Activated CD4-positive, alpha-beta T cell treated with anti-CD3 and anti-CD28 coated beads, Interleukin-2, amount 10 ng/mL, durations not matched to agents 24 days and 14 days (primary cell): ENCODE data around the gene CXCR1. TPM values are rescaled to one million over a fixed set of nuclear protein-coding genes. Genes with fewer than 3 reads are reported as not detected.
"Not testable (repeated sequence)": the region's sequence is repeated elsewhere in the genome, so short reads cannot be mapped to it uniquely, and the experiment has no call there.

Experiments used
- DNase-seq: peaks from one replicate; pipeline ENCODE4 v3.0.0; 2022
- H3K27ac Mint-ChIP-seq: one replicate; pipeline ENCODE4 v1.8.0; 2022; ENCODE audit warnings: mild to moderate bottlenecking, mixed read lengths
- H3K27me3 Mint-ChIP-seq: one replicate; pipeline ENCODE4 v1.8.0; 2022; ENCODE audit warnings: mixed read lengths
- H3K36me3 Mint-ChIP-seq: one replicate; pipeline ENCODE4 v1.8.0; 2022; ENCODE audit warnings: low read depth, mild to moderate bottlenecking, mixed read lengths
- H3K4me1 Mint-ChIP-seq: one replicate; pipeline ENCODE4 v1.8.0; 2021; ENCODE audit warnings: mixed read lengths
- H3K4me3 Mint-ChIP-seq: one replicate; pipeline ENCODE4 v1.8.0; 2022; ENCODE audit warnings: mild to moderate bottlenecking, moderate library complexity, mixed read lengths
- H3K9me3 Mint-ChIP-seq: one replicate; pipeline ENCODE4 v1.8.0; 2021; ENCODE audit warnings: mixed read lengths
- intact Hi-C: fragments of 100-400 bp; cut with micrococcal nuclease; formaldehyde crosslinking; loops from one replicate; pipeline ENCODE4 v1.15.1; 2023
- total RNA-seq: library from RNA; stranded (reverse); gene quantifications from 2 replicates; pipeline ENCODE4 v1.2.3, GENCODE V29; 2022

The CXCR1 gene
- total RNA-seq, 1 donor from 2014 or later: not detected

DNA sequence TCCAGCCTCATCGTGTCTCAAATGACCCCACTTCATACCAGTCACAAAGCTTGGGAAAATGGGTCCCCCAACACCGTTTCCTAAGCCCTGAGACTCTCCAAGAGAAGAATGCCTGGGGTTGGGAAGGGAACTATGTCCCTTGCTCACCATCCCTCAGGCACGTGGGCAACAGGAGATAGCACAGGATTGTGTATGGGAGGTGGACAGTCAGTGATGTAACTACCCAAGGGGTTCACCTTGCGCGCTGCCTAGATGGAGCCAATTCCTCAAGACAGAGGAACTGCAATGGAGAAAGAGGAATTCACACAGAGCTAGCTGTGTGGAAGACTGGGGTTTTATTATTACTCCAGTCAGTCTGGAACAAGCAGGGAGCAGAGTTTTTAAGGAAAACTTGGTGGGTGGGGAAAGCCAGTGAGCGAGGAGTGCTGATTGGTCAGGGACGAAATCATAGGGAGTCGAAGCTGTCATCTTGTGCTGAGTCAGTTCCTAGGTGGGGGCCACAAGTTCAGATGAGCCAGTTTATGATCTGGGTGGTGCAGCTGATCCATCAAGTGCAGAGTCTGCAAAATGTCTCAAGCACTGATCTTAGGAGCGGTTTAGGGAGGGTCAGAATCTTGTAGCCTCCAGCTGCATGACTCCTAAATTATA, 13.8 kb upstream of the CXCR1 start:
- H3K27ac Mint-ChIP-seq: no peak overlapping the region
- no peak overlapping the region for H3K4me3 Mint-ChIP-seq
- intact Hi-C loops: no loop called here
- DNase-seq: no peak
- H3K4me1 Mint-ChIP-seq: no peaks in the 10 kb centered on the region
- H3K36me3 Mint-ChIP-seq: no peaks in the 10 kb centered on the region
- no peaks in the 10 kb centered on the region for H3K9me3 Mint-ChIP-seq
- H3K27me3 Mint-ChIP-seq: peaks cover 27% of the 10 kb centered on the region

DNA sequence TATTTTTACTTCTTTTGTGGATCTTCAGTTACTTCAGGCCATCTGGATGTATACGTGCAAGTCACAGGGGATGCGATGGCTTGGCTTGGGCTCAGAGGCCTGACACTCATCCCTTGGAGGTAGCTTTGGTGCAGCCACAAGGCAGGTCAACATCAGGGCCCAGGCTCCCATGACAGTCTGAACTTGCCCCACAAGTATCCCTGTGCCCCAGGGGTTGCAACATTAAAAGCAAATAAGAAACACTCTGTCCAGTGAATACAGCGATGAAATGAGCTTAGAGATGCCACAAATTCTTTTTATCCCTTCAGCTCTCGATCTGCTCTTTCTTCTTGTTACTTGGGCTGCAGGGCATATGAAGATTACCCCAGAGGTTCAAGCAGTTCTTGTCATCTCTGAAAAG, 13.0 kb upstream of the CXCR1 start:
- Mint-ChIP-seq H3K4me1 (no peaks in the 10 kb centered on the region), H3K27me3 (peaks cover 24% of the 10 kb centered on the region), H3K27ac (no peak overlapping the region), H3K36me3 (no peaks in the 10 kb centered on the region), H3K9me3 (no peaks in the 10 kb centered on the region), H3K4me3 (no peak overlapping the region)
- intact Hi-C loops: no loop called here
- DNase-seq: no peak

DNA sequence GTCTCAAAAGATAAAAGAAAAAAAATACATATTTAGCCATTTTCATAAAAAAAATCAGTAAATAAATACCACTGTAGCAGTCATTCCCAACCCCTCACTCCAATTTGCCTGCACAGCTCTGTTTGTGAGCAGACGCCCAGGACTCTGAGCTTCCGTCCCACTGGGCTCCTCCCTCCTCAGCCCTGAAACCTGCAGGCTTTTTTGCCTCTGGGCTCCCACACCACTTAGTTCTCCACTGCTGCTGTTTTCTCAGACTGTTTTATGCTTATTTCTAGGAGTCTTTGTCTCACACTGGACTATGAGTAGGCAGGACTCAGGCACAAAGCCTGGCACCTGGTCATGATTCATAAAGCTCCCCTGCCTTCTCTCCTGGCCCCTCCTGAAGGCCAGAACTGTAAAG, 6.1 kb upstream of the CXCR1 start:
- Mint-ChIP-seq H3K27ac (no peak overlapping the region), H3K4me1 (peaks cover 13% of the 10 kb centered on the region), H3K36me3 (no peaks in the 10 kb centered on the region), H3K27me3 (peaks cover 20% of the 10 kb centered on the region), H3K4me3 (no peak overlapping the region), H3K9me3 (no peaks in the 10 kb centered on the region)
- intact Hi-C loops: no loop called here
- DNase-seq: no peak

DNA sequence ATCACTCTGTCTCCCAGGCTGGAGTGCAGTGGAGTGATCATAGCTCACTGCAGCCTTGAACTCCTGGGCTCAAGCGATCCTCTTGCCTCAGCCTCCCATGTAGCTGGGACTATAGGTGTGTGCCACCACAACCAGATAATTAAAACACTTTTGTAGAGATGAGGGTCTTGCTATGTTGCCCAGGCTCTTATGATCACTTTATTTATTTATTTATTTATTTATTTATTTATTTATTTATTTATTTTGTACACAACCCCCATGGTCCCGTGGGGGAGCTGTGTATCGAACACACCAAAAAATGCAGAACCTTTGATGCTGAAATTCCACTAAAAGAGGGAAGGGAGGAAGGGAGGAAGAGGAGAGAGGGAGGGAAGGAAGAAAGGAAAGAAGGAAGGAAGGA, 5.0 kb upstream of the CXCR1 start:
- DNase-seq, H3K27ac Mint-ChIP-seq, intact Hi-C loops, H3K36me3 Mint-ChIP-seq, H3K9me3 Mint-ChIP-seq, H3K4me3 Mint-ChIP-seq: not testable (repeated sequence)
- peaks cover 23% of the 10 kb centered on the region for H3K4me1 Mint-ChIP-seq
- peaks cover 20% of the 10 kb centered on the region for H3K27me3 Mint-ChIP-seq

DNA sequence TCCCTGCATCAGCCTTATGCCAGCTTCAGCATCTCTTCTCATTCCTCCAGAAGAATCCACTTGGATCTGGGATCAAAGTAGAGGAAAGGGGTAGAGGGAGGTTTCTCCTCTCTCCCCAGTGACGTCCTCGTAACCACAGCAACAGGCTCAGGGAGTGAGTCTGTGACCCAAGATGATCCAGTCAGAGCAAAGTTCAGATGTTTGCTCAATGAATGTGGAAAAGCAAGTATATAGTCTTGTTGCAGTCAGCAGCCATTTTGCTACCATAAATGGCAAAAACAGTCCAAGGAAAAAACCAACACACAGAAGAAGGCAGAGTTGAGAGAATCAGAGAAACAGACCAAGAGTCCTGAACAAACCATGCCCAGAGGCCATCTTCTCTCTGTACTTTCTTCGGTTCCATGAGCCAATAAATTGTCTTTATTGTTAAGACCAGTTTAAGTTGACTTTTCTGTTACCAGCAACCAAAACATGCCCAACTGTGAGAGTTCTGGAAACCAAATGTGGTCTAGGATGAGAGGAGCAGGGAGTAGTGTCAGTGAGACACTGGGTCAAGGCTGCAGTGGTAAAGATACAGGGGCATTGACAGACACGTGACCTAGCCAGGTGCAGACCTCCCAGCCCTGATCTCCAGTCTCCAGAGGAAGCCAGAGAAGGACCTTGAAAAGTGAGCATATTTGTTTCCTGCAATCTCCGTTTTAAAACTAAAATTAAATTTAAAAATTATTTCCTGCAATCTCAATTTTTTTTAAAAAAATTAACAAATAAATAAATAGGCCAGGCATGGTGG, 3.2 kb upstream of the CXCR1 start:
- intact Hi-C loops: no loop called here
- Mint-ChIP-seq H3K9me3 (no peaks in the 10 kb centered on the region), H3K4me3 (no peak overlapping the region), H3K27ac (no peak overlapping the region), H3K4me1 (peaks cover 27% of the 10 kb centered on the region), H3K36me3 (no peaks in the 10 kb centered on the region), H3K27me3 (peaks cover 27% of the 10 kb centered on the region)
- DNase-seq: no peak

DNA sequence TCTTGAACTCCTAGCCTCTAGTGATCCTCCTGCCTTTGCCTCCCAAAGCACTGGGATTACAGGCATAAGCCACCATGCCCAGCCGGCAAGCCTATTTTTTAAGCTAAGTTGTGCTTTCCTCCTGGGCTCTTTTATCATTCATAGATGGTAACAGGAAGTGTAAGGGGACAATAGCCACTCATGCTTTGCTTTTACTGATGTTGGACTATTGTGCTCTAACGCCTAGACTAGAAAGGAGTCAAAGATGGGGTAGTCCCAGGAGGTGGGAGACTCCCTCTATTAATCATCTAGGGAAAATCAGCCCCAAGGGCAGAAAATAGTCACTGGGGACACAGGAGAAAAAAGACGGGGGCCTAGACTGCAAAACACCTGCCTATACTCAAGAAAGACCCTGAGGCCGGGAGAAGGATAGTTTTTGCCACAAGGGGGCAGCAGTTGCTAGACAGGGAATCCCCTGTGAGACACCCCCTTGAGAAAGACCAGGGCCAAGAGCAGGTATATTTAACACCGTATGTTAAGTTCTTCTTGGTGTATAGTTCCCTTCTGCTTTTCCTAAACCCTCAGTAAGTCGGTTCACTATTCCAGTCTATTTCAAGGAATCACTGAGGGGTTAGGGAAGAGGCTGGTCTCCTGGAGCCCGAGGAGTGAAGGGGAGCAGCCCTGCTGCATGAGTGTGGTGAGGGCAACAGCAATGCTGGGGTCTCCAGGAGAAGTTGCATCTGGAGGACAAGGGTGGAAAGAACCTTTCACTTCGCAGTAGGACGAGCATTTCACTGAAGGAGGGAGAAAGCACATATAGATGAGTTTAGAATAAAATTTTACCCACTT, 2.1 kb upstream of the CXCR1 start:
- peak; percentile 88 for DNase-seq
- intact Hi-C loops: no loop called here
- H3K4me3 Mint-ChIP-seq: no peak overlapping the region
- H3K27me3 Mint-ChIP-seq: peaks cover 34% of the 10 kb centered on the region
- no peaks in the 10 kb centered on the region for H3K9me3 Mint-ChIP-seq
- H3K27ac Mint-ChIP-seq: no peak overlapping the region
- peaks cover 27% of the 10 kb centered on the region for H3K4me1 Mint-ChIP-seq
- H3K36me3 Mint-ChIP-seq: no peaks in the 10 kb centered on the region

DNA sequence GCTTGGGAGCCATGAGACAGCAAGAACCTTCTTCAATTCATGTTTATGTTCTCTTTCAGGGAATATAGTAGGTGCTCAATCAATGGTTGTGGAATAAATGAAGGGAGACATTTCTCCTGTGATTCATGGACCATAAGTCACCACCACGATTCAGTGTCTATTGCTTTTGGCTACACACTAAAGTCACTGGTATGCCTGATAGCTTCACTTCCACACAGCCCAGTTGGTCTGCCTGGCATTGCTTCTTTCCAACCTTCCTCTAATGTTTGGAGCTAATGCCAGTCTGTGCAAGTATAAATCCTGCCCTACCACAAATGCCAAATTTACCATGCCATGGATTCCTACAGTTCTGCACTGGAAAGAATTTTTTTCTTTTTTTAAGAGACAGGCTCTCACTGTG, 1.3 kb upstream of the CXCR1 start:
- intact Hi-C loops: no loop called here
- Mint-ChIP-seq H3K9me3 (no peaks in the 10 kb centered on the region), H3K36me3 (no peaks in the 10 kb centered on the region), H3K4me3 (no peak overlapping the region), H3K4me1 (peaks cover 27% of the 10 kb centered on the region), H3K27me3 (peaks cover 35% of the 10 kb centered on the region), H3K27ac (no peak overlapping the region)
- no peak for DNase-seq

DNA sequence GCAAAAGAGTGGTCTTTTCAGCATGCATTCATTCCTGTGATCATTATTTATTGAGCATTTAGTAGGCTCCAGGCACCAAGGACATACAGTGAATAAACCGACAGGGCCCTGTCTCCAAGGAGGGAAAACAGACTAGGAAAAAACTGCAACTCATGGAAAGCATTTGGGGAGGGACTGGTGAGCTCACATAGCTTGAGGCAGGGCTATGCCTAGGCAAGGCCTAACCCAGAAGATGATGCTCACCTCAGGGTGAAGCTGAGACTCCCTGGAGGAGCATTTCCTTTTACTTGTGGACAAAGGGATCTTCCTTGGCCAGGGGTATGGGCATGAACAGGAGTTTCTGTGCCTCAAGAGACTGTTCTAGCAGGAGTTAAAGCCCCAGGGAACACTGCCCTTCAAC, 3.9 kb downstream of the CXCR1 start:
- H3K36me3 Mint-ChIP-seq: no peaks in the 10 kb centered on the region
- intact Hi-C loops: no loop called here
- no peak overlapping the region for H3K4me3 Mint-ChIP-seq

DNA sequence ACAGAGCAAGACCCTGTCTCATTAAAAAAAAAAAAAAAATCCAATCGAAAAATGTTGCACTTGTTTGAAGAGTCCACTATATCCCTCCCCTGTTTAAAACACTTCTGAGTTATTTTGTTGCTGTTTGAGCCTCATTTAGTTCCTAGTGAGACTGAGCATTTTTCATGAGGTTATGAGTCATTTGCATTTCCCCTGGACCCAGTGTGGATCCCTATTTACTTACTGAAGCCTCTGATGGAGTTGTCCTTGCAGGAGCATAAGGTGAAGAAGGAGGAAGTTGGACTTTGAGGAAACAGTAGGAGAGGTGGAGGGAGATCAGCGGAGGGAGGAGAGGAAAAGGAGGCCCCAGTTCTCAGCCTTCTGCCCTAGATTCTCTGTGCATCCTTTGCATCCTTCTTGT, 5.1 kb downstream of the CXCR1 start:
- Mint-ChIP-seq H3K4me1 (peaks cover 3% of the 10 kb centered on the region), H3K27ac (no peak overlapping the region), H3K4me3 (no peak overlapping the region), H3K27me3 (peaks cover 43% of the 10 kb centered on the region), H3K9me3 (no peaks in the 10 kb centered on the region), H3K36me3 (no peaks in the 10 kb centered on the region)
- no peak for DNase-seq
- intact Hi-C loops: no loop called here

More for the DNA sequence above, 3.9 kb downstream of the CXCR1 start:
- no peak overlapping the region for H3K27ac Mint-ChIP-seq
- peaks cover 41% of the 10 kb centered on the region for H3K27me3 Mint-ChIP-seq
- DNase-seq: no peak
- H3K4me1 Mint-ChIP-seq: peaks cover 13% of the 10 kb centered on the region
- no peaks in the 10 kb centered on the region for H3K9me3 Mint-ChIP-seq

DNA sequence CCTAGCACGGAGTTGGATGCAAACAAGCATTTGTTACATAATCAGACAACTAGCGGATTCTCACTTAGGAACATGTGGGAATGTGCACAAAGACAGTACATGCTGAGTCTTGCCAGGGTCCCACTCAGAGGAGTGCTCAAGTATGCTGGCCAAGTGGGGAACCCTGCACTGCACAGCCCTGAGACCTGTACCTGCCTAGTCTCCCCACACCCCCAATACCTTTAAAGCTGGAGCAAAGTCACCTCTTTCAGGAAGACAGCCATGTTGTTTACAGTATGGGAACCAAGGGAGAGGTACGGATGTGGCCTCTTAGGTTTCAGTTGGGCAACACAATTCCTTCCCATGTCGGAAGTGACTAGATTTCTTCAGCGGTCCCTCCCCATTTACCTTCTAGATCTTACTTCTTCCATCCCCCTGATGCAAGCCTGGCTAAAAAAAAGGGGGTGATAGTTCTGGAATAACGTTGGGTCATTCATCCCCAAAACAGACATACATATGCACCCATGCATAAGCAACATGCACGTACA, 10.7 kb downstream of the CXCR1 start:
- no peaks in the 10 kb centered on the region for H3K4me1 Mint-ChIP-seq
- H3K9me3 Mint-ChIP-seq: no peaks in the 10 kb centered on the region
- no peak for DNase-seq
- H3K27me3 Mint-ChIP-seq: peaks cover 31% of the 10 kb centered on the region
- intact Hi-C loops: no loop called here
- no peak overlapping the region for H3K27ac Mint-ChIP-seq
- no peak overlapping the region for H3K4me3 Mint-ChIP-seq
- H3K36me3 Mint-ChIP-seq: no peaks in the 10 kb centered on the region

DNA sequence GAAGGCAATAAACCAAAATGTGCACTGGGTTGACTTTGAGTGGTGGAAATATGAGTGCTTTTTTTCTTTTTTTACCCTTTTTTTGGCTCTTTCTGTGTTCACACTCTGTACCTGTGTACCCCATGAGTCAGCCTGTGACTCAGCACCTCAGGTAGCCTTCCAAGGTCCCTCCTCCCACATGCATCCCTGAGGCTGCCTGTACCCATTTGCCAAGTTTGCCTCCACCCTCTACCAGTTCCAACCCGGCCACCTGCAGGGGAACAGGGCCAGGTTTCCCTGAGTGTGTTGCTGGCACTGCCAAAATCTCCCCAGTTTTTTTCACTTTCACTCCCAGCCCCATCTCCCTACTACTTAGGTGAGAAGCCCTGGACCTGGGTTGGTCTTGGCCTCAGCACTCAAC, 14.0 kb downstream of the CXCR1 start:
- DNase-seq: no peak
- H3K4me1 Mint-ChIP-seq: peaks cover 5% of the 10 kb centered on the region
- no peak overlapping the region for H3K4me3 Mint-ChIP-seq
- intact Hi-C loops: no loop called here
- H3K9me3 Mint-ChIP-seq: no peaks in the 10 kb centered on the region
- no peak overlapping the region for H3K27ac Mint-ChIP-seq
- no peaks in the 10 kb centered on the region for H3K36me3 Mint-ChIP-seq
- peaks cover 31% of the 10 kb centered on the region for H3K27me3 Mint-ChIP-seq

DNA sequence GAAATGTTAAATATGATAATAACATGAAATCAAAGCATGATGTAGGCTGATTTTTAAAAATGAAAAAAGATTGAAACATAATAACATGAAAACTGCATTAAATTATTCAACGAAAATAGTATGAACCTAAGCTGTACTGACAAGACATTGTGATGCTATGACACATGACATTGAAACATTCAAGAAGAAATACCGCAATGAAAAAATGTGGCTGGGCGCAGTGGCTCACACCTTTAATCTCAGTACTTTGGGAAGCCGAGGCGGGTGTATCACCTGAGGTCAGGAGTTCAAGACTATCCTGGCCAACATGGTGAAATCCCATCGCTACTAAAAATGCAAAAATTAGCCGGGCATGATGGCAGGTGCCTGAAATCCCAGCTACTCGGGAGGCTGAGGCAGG, 14.6 kb downstream of the CXCR1 start:
- Mint-ChIP-seq H3K9me3 (no peaks in the 10 kb centered on the region), H3K4me3 (no peak overlapping the region), H3K36me3 (no peaks in the 10 kb centered on the region), H3K27ac (no peak overlapping the region), H3K27me3 (peaks cover 29% of the 10 kb centered on the region), H3K4me1 (peaks cover 5% of the 10 kb centered on the region)
- DNase-seq: no peak
- intact Hi-C loops: no loop called here

DNA sequence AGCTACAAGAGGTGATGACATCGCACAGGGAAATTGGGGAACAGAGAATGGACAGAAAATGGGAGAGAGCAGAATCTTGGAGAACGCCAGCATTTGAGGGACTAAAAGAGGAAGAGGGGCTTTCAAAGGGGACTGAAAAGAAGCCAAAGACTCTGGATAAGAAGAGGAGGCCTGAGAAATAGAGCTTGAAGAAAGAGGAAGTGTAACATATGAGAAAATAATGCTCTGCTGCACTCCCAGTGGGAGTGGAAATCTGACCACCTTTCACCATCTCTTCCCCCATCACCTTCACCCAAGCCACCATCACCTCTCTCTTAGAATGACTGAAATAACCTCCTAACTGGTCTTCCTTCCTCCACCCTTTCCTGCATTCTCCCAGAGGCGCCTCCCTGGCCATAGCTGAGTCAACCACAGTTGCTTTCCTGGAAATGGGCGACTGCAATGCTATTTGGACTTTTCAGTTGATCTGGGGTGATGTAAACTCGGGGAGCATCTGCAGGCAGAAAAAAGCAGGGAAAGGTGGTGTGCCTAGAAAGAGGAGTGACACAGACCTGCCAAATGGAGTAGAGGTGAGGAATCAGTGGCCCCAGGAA, 16.8 kb downstream of the CXCR1 start:
- intact Hi-C loops: no loop called here
- no peak for DNase-seq
- H3K27me3 Mint-ChIP-seq: peaks cover 27% of the 10 kb centered on the region
- no peak overlapping the region for H3K27ac Mint-ChIP-seq
- H3K9me3 Mint-ChIP-seq: no peaks in the 10 kb centered on the region
- H3K4me1 Mint-ChIP-seq: peaks cover 5% of the 10 kb centered on the region
- no peaks in the 10 kb centered on the region for H3K36me3 Mint-ChIP-seq
- no peak overlapping the region for H3K4me3 Mint-ChIP-seq
